Activated CD8-positive, alpha-beta memory T cell treated with anti-CD3 and anti-CD28 coated beads for 4 hours (primary cell): ENCODE data around the gene ADAMTS10.
"Not testable (repeated sequence)": the region's sequence is repeated elsewhere in the genome, so short reads cannot be mapped to it uniquely, and the experiment has no call there.

Experiments used
- DNase-seq, 2 donors: peaks; one replicate each; pipeline ENCODE4 v3.0.0-alpha.2; 2020; ENCODE audit warnings: low read depth in 2 of 2

Gene ADAMTS10

GRCh38 chr19:8592231-8593009 is 18.1 kb downstream of the ADAMTS10 start:
- DNase-seq, result peak; percentile 79 to 90

- no peak for DNase-seq
These were observed 21.3 kb downstream of the ADAMTS10 start for GRCh38 chr19:8589177-8589714.

GRCh38 chr19:8585894-8586750 is 24.4 kb downstream of the ADAMTS10 start:
- no peak for DNase-seq

- DNase-seq, result no peak
These were observed 25.3 kb downstream of the ADAMTS10 start for GRCh38 chr19:8584965-8585893.

- DNase-seq, result peak; percentile 67 to 71
These were observed 29.7 kb downstream of the ADAMTS10 start for GRCh38 chr19:8580710-8581281.

GRCh38 chr19:8578642-8579265 is 31.8 kb downstream of the ADAMTS10 start:
- DNase-seq, result peak; percentile 63 to 66

GRCh38 chr19:8577741-8578140 is 32.8 kb downstream of the ADAMTS10 start:
- DNase-seq, result no peak

- DNase-seq, result no peak
These were observed 33.3 kb downstream of the ADAMTS10 start, which contains the start of gene MYO1F for GRCh38 chr19:8577247-8577646. MYO1F (minus strand) TSS chr19:8577442; CDS start chr19:8577309, 133 bp downstream.

- no peak for DNase-seq
These were observed 34.1 kb downstream of the ADAMTS10 start for GRCh38 chr19:8576273-8576993.

- peak in 1 of 2 donors; percentile 36 for DNase-seq
These were observed 35.0 kb downstream of the ADAMTS10 start for GRCh38 chr19:8575467-8575997.

GRCh38 chr19:8574619-8574922 is 35.9 kb downstream of the ADAMTS10 start:
- DNase-seq, result not testable (repeated sequence)

- no peak for DNase-seq
These were observed 37.2 kb downstream of the ADAMTS10 start for GRCh38 chr19:8573316-8573715.

GRCh38 chr19:8571006-8571411 is 39.5 kb downstream of the ADAMTS10 start:
- peak in 1 of 2 donors; percentile 27 for DNase-seq

- peak; percentile 47 to 61 for DNase-seq
These were observed 41.3 kb downstream of the ADAMTS10 start for GRCh38 chr19:8569066-8569771.

GRCh38 chr19:8567522-8568172 is 42.9 kb downstream of the ADAMTS10 start:
- no peak for DNase-seq

- DNase-seq, result no peak
These were observed 43.7 kb downstream of the ADAMTS10 start for GRCh38 chr19:8566855-8567254.

GRCh38 chr19:8564866-8565265 is 45.6 kb downstream of the ADAMTS10 start:
- DNase-seq, result not testable (repeated sequence)

- no peak for DNase-seq
These were observed 49.3 kb downstream of the ADAMTS10 start for GRCh38 chr19:8561075-8561764.
